ENCODE results near the gene CAMK2D. TPM values are rescaled to one million over a fixed set of nuclear protein-coding genes. Genes with fewer than 3 reads are reported as not detected.
"Not testable (repeated sequence)": the region's sequence is repeated elsewhere in the genome, so short reads cannot be mapped to it uniquely, and the experiment has no call there.

CAMK2D gene
- polyA plus RNA-seq, 3 donors: 10.4 to 30.6 (median 19.6) TPM

DNA sequence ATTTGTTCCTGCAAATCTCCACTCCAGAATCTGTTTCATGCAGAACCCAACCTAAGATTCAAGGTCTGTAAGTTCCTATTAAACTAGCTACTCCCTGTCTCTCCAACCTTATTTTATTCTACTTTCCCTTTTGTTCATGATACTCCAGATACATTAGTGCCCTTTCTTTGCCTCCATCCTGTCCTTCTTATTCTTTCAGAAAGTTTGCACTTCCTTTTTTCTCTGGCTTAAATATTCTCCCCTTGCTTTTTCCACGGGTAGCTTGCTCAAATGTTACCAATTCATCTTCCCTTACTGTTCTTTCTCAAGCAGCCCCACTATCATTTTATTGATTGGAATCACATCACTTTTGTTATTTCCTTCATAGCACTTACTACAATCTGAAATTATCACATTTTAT, 72.1 kb downstream of the CAMK2D start:
- peaks cover 0 to 2% (median 0%) of the 10 kb centered on the region in 7 donors for H3K9me3 Mint-ChIP-seq
- TF ChIP-seq, protein P1, sequence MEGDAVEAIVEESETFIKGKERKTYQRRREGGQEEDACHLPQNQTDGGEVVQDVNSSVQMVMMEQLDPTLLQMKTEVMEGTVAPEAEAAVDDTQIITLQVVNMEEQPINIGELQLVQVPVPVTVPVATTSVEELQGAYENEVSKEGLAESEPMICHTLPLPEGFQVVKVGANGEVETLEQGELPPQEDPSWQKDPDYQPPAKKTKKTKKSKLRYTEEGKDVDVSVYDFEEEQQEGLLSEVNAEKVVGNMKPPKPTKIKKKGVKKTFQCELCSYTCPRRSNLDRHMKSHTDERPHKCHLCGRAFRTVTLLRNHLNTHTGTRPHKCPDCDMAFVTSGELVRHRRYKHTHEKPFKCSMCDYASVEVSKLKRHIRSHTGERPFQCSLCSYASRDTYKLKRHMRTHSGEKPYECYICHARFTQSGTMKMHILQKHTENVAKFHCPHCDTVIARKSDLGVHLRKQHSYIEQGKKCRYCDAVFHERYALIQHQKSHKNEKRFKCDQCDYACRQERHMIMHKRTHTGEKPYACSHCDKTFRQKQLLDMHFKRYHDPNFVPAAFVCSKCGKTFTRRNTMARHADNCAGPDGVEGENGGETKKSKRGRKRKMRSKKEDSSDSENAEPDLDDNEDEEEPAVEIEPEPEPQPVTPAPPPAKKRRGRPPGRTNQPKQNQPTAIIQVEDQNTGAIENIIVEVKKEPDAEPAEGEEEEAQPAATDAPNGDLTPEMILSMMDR (IDR thresholded peaks at IDR 0.05): no peak
- Histone ChIP-seq H4K20me1 (ENCODE audit: insufficient read depth, low read length) (peaks cover 38% of the 10 kb centered on the region), H3K9me3 (replicated peaks in 1 of 2; ENCODE audit: control insufficient read depth in 1 of 2, insufficient read depth in 1 of 2, low read length in 2 of 2) (no peaks in the 10 kb centered on the region), H3K36me3 (replicated peaks in 1 of 2; ENCODE audit: control insufficient read depth in 1 of 2, insufficient read depth in 2 of 2, low read length in 2 of 2) (no peaks in the 10 kb centered on the region), H3K4me2 (replicated peaks; ENCODE audit: extremely low read depth, low read length, poor library complexity, severe bottlenecking) (no peak overlapping the region), H3K4me3 (replicated peaks in 1 of 3; ENCODE audit: low read depth in 2 of 3, low read length in 3 of 3) (no peak overlapping the region), H2AFZ (ENCODE audit: insufficient read depth, low read depth, low read length, poor library complexity, severe bottlenecking) (no peak overlapping the region), H3K79me2 (ENCODE audit: insufficient read depth, low read length) (no peaks in the 10 kb centered on the region), H3K4me1 (ENCODE audit: control insufficient read depth in 1 of 2, insufficient read depth in 2 of 2, low read length in 2 of 2) (peaks cover 6 to 10% of the 10 kb centered on the region in 2 donors), H3K9ac (ENCODE audit: insufficient read depth, low read length, poor library complexity, severe bottlenecking) (no peak overlapping the region), H3K27ac (ENCODE audit: low read depth in 1 of 2, low read length in 2 of 2) (no peak overlapping the region), H3K27me3 (ENCODE audit: control insufficient read depth in 2 of 2, insufficient read depth in 2 of 2, low read length in 2 of 2) (no peaks in the 10 kb centered on the region)
- no peak for DNase-seq
- H3K36me3 Mint-ChIP-seq: peaks cover 7 to 13% of the 10 kb centered on the region in 2 donors
- peak overlapping the region in 1 of 7 donors; percentile 2 for H3K27ac Mint-ChIP-seq
- peaks cover 9% of the 10 kb centered on the region for H3K4me1 Mint-ChIP-seq
- intact Hi-C loops (cut with micrococcal nuclease): no loop called here
- 11% methylated on average over 1 of the region's 1 CpG for WGBS (ENCODE audit: insufficient coverage)
- peaks cover 0 to 5% (median 1%) of the 10 kb centered on the region in 3 donors for H3K27me3 Mint-ChIP-seq (ENCODE audit: low read depth in 3 of 3)
- H3K4me3 Mint-ChIP-seq: peak overlapping the region in 1 of 2 donors; percentile 12

DNA sequence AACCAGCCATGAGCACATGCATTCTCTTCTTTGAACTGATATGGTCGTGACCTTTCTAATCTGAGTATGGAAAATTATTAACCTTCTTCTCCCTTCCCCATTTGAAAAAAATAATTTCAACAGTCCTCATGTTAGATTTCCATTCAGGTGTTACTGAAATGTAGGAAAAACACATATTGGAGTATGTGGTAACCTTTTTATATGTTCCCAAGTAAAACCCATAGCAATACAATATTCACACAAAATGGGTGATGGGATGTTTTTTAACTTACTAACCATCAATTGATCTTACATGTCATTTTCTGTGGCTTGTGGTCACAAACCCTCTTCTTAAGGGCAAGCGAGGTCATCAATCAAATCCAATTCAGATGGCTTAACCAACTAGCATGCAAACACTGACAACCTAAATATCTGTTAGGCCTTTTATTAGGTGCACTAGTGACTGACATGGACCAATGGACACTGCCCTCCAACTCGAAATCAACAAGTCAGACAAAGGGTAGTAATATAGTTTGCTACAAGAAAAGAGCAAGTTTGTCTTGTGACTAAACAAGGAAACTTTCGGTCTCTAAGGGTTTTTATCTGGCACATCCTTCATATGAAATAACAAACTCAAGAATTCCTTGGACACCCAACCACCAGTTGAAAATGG, 74.3 kb downstream of the CAMK2D start:
- 60% methylated on average over 1 of the region's 4 CpGs for WGBS (ENCODE audit: insufficient coverage)
- TF ChIP-seq, protein P1 (IDR thresholded peaks at IDR 0.05): no peak
- Histone ChIP-seq H3K36me3 (replicated peaks in 1 of 2; ENCODE audit: control insufficient read depth in 1 of 2, insufficient read depth in 2 of 2, low read length in 2 of 2) (no peaks in the 10 kb centered on the region), H3K79me2 (ENCODE audit: insufficient read depth, low read length) (no peaks in the 10 kb centered on the region), H3K4me2 (replicated peaks; ENCODE audit: extremely low read depth, low read length, poor library complexity, severe bottlenecking) (no peak overlapping the region), H4K20me1 (ENCODE audit: insufficient read depth, low read length) (peaks cover 31% of the 10 kb centered on the region), H3K27ac (ENCODE audit: low read depth in 1 of 2, low read length in 2 of 2) (no peak overlapping the region), H2AFZ (ENCODE audit: insufficient read depth, low read depth, low read length, poor library complexity, severe bottlenecking) (no peak overlapping the region), H3K9me3 (replicated peaks in 1 of 2; ENCODE audit: control insufficient read depth in 1 of 2, insufficient read depth in 1 of 2, low read length in 2 of 2) (no peaks in the 10 kb centered on the region), H3K27me3 (ENCODE audit: control insufficient read depth in 2 of 2, insufficient read depth in 2 of 2, low read length in 2 of 2) (no peaks in the 10 kb centered on the region), H3K9ac (ENCODE audit: insufficient read depth, low read length, poor library complexity, severe bottlenecking) (no peak overlapping the region), H3K4me3 (replicated peaks in 1 of 3; ENCODE audit: low read depth in 2 of 3, low read length in 3 of 3) (no peak overlapping the region), H3K4me1 (ENCODE audit: control insufficient read depth in 1 of 2, insufficient read depth in 2 of 2, low read length in 2 of 2) (no peaks in the 10 kb centered on the region)
- H3K36me3 Mint-ChIP-seq: peaks cover 7 to 13% of the 10 kb centered on the region in 2 donors
- no peak for DNase-seq
- peaks cover 4% of the 10 kb centered on the region for H3K4me1 Mint-ChIP-seq
- no peak overlapping the region for H3K4me3 Mint-ChIP-seq
- intact Hi-C loops (cut with micrococcal nuclease): no loop called here
- no peak overlapping the region for H3K27ac Mint-ChIP-seq
- H3K27me3 Mint-ChIP-seq (ENCODE audit: low read depth in 3 of 3): peaks cover 0 to 5% (median 1%) of the 10 kb centered on the region in 3 donors
- H3K9me3 Mint-ChIP-seq: peaks cover 0 to 2% (median 0%) of the 10 kb centered on the region in 7 donors

DNA sequence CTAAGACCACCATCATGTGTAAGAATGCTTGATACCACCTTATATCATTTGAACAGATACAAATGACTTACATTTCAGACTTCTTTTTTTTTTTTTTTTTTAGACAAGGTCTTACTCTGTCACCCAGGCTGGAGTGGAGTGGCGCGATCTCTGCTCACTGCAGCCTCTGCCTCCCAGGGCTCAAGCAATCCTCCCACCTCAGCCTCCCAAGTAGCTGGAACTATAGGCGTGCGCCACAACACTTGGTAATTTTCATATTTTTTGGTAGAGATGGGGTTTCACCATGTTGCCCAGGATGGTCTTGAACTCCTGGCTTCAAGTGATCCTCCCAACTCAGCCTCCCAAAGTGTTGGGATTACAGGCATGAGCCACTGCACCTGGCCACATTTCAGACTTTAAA, 76.4 kb downstream of the CAMK2D start:
- DNase-seq; H3K36me3 ChIP-seq (replicated peaks in 1 of 2; ENCODE audit: control insufficient read depth in 1 of 2, insufficient read depth in 2 of 2, low read length in 2 of 2); H3K9ac ChIP-seq (ENCODE audit: insufficient read depth, low read length, poor library complexity, severe bottlenecking); H3K4me3 ChIP-seq (replicated peaks in 1 of 3; ENCODE audit: low read depth in 2 of 3, low read length in 3 of 3); H3K4me1 ChIP-seq (ENCODE audit: control insufficient read depth in 1 of 2, insufficient read depth in 2 of 2, low read length in 2 of 2); H3K27me3 ChIP-seq (ENCODE audit: control insufficient read depth in 2 of 2, insufficient read depth in 2 of 2, low read length in 2 of 2); H3K79me2 ChIP-seq (ENCODE audit: insufficient read depth, low read length); intact Hi-C loops (cut with micrococcal nuclease); H3K27ac Mint-ChIP-seq; H2AFZ ChIP-seq (ENCODE audit: insufficient read depth, low read depth, low read length, poor library complexity, severe bottlenecking); H3K4me1 Mint-ChIP-seq; H3K4me3 Mint-ChIP-seq; H3K27ac ChIP-seq (ENCODE audit: low read depth in 1 of 2, low read length in 2 of 2); H3K27me3 Mint-ChIP-seq (ENCODE audit: low read depth in 3 of 3); H3K4me2 ChIP-seq (replicated peaks; ENCODE audit: extremely low read depth, low read length, poor library complexity, severe bottlenecking): not testable (repeated sequence)
- WGBS (ENCODE audit: insufficient coverage): no CpG with 5 or more reads among the region's 4 CpGs
- peaks cover 12% of the 10 kb centered on the region for H4K20me1 ChIP-seq (ENCODE audit: insufficient read depth, low read length)
- H3K9me3 ChIP-seq (replicated peaks in 1 of 2; ENCODE audit: control insufficient read depth in 1 of 2, insufficient read depth in 1 of 2, low read length in 2 of 2): peaks cover 8 to 13% of the 10 kb centered on the region in 2 donors
- Mint-ChIP-seq H3K9me3 (peaks cover 3 to 15% (median 8%) of the 10 kb centered on the region in 7 donors), H3K36me3 (peaks cover 8 to 19% of the 10 kb centered on the region in 2 donors)

All from CD14-positive monocyte (primary cell).